ENCODE data around the gene TSPAN11. TPM values are rescaled to one million over a fixed set of nuclear protein-coding genes. Genes with fewer than 3 reads are reported as not detected.

TSPAN11 gene
- total and polyA plus RNA-seq, 2 of the 8 experiments (the other 6 are each of a cell fraction or from before 2014, with no cell fraction given) = 3.9 to 8.2 TPM

- TF ChIP-seq RBBP5 (IDR thresholded peaks at IDR 0.05; ENCODE audit: borderline replicate concordance, low read depth, low read length) (no peak), RFX5 (IDR thresholded peaks at IDR 0.05; ENCODE audit: borderline replicate concordance, low read depth, low read length) (no peak), BRCA1 (IDR thresholded peaks at IDR 0.05; ENCODE audit: low read depth, low read length) (no peak), KDM4A (IDR thresholded peaks at IDR 0.05; ENCODE audit: low read depth, low read length, severe bottlenecking) (no peak), JUND (IDR thresholded peaks at IDR 0.05; ENCODE audit: low read length) (no peak), CBX8 (IDR thresholded peaks at IDR 0.05; ENCODE audit: borderline replicate concordance, low read depth, low read length) (no peak), POU5F1 (IDR thresholded peaks at IDR 0.05; ENCODE audit: low read depth, low read length) (no peak), SIX5 (IDR thresholded peaks at IDR 0.05; ENCODE audit: low read depth, low read length) (no peak), SIN3A (conservative IDR thresholded peaks at IDR 0.05 in 1 of 2, IDR thresholded peaks at IDR 0.05 in 1 of 2; ENCODE audit: low read depth in 1 of 2, low read length in 2 of 2) (no peak), CBX5 (IDR thresholded peaks at IDR 0.05; ENCODE audit: low read depth, low read length) (no peak)
- TF ChIP-seq, protein P1, sequence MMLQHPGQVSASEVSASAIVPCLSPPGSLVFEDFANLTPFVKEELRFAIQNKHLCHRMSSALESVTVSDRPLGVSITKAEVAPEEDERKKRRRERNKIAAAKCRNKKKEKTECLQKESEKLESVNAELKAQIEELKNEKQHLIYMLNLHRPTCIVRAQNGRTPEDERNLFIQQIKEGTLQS (IDR thresholded peaks at IDR 0.05; ENCODE audit: insufficient read depth, low read depth, low read length) = no peak
- FAIRE-seq (no peak), DNase-seq (ENCODE audit: low read depth in 1 of 2, low spot score in 2 of 2) (no peak)
- 91% methylated on average over 6 of the region's 6 CpGs; no CpG with 5 or more reads in 1 of the 2 experiments for WGBS, 2 experiments (ENCODE audit: extremely low coverage in 1 of 2, insufficient coverage in 1 of 2, insufficient read length in 1 of 2, insufficient replicate concordance in 2 of 2, low coverage in 1 of 2, low lambda C conversion rate in 2 of 2, missing lambda C conversion rate in 1 of 2)
- Histone ChIP-seq H3K9me3 (ENCODE audit: insufficient read depth in 2 of 2, low read depth in 1 of 2, low read length in 1 of 2) (no peaks in the 10 kb centered on the region), H3K56ac (replicated peaks; ENCODE audit: insufficient read length, low read depth, low read length) (no peak overlapping the region), H3K4me3 (ENCODE audit: extremely low read depth in 1 of 4, insufficient read depth in 2 of 4, low read depth in 3 of 4, low read length in 4 of 4) (no peak overlapping the region), H4K8ac (ENCODE audit: extremely low read depth, insufficient read depth, low read length) (no peak overlapping the region), H3K79me2 (ENCODE audit: control insufficient read depth in 1 of 2, insufficient read depth in 2 of 2, low read length in 2 of 2) (no peaks in the 10 kb centered on the region), H3K27me3 (replicated peaks in 1 of 4; ENCODE audit: control insufficient read depth in 3 of 4, extremely low read depth in 1 of 4, insufficient read depth in 3 of 4, low read length in 3 of 4) (peaks cover 0 to 8% (median 0%) of the 10 kb centered on the region in 4 experiments; a peak in 2 of 7 replicates), H3K9ac (replicated peaks in 1 of 4; ENCODE audit: extremely low read depth in 1 of 4, low read depth in 3 of 4, low read length in 3 of 4) (no peak overlapping the region), H2BK5ac (ENCODE audit: low read depth, low read length) (no peak overlapping the region), H3K79me1 (ENCODE audit: low read depth, low read length) (no peaks in the 10 kb centered on the region), H3K23me2 (ENCODE audit: low read depth, low read length) (no peaks in the 10 kb centered on the region), H4K91ac (replicated peaks; ENCODE audit: insufficient read length, low read length) (no peak overlapping the region), H4K20me1 (replicated peaks in 1 of 2; ENCODE audit: control insufficient read depth in 1 of 2, insufficient read depth in 2 of 2, low read length in 2 of 2) (peaks cover 0 to 4% of the 10 kb centered on the region in 2 experiments), H4K5ac (ENCODE audit: insufficient read length, low read depth, low read length) (no peak overlapping the region), H3K4me1 (replicated peaks in 1 of 4; ENCODE audit: control insufficient read depth in 3 of 4, insufficient read depth in 4 of 4, low read length in 3 of 4) (peaks cover 0 to 9% (median 3%) of the 10 kb centered on the region in 4 experiments; a peak in 6 of 7 replicates), H3K4me2 (ENCODE audit: insufficient read depth in 1 of 2, low read depth in 2 of 2, low read length in 2 of 2) (no peak overlapping the region), H2AFZ (ENCODE audit: low read length) (no peak overlapping the region), H2BK120ac (replicated peaks; ENCODE audit: low read depth, low read length) (no peak overlapping the region), H2BK15ac (ENCODE audit: low read length) (no peak overlapping the region), H3K23ac (ENCODE audit: insufficient read length) (no peak overlapping the region), H3K36me3 (ENCODE audit: control insufficient read depth in 2 of 4, insufficient read depth in 4 of 4, low read length in 3 of 4) (no peaks in the 10 kb centered on the region), H3K27ac (ENCODE audit: low read depth, low read length) (no peak overlapping the region), H3K14ac (ENCODE audit: insufficient read length) (no peak overlapping the region), H2BK12ac (ENCODE audit: low read depth, low read length) (no peak overlapping the region), H2AK5ac (ENCODE audit: low read depth, low read length) (peak overlapping the region; percentile 65), H3K18ac (ENCODE audit: extremely low read depth, low read length) (peak overlapping the region; percentile 48), H2BK20ac (ENCODE audit: low read length) (no peak overlapping the region), H3K4ac (replicated peaks; ENCODE audit: insufficient read length, low read depth, low read length) (no peak overlapping the region)
- ChIA-PET POLR2A (ENCODE audit: partially characterized antibody) (no interaction called here), CTCF (ENCODE audit: partially characterized antibody) (interaction anchor here (1.1 to 21.1 kb wide), 6 partner anchors 11 to 128 kb away, joined by 3 to 205 read pairs (median 23); no protein-coding TSS in a partner anchor)
Observed at GRCh38 chr12:30972035-30972434, 45.5 kb downstream of the TSPAN11 start.

All from H1 (cell line).